HEK293T (cell line): ENCODE measurements around the gene ASB18.

Experiments used
- ARNT ChIP-seq: fragments of 450-650 bp; IDR thresholded peaks from 2 replicates; pipeline ENCODE4 v1.6.1; 2017; ENCODE audit warnings: mild to moderate bottlenecking
- BHLHE40 ChIP-seq: fragments of 450-650 bp; IDR thresholded peaks from 2 replicates; pipeline ENCODE4 v1.6.1; 2016; ENCODE audit warnings: mild to moderate bottlenecking, moderate library complexity, borderline replicate concordance
- ELF4 ChIP-seq: fragments of 450-650 bp; IDR thresholded peaks from 2 replicates; pipeline ENCODE4 v1.6.1; 2017; ENCODE audit warnings: antibody characterized with exemption
- FOXM1 ChIP-seq: fragments of 450-650 bp; IDR thresholded peaks from 2 replicates; pipeline ENCODE4 v1.6.1; 2017; ENCODE audit warnings: mild to moderate bottlenecking, borderline replicate concordance
- HDGF ChIP-seq: fragments of 450-650 bp; IDR thresholded peaks from 2 replicates; pipeline ENCODE4 v1.6.1; 2017; ENCODE audit warnings: antibody characterized with exemption, borderline replicate concordance
- SP1 ChIP-seq: fragments of 450-650 bp; IDR thresholded peaks from 2 replicates; pipeline ENCODE4 v1.6.1; 2017

- no peak for TF ChIP-seq ELF4
- TF ChIP-seq HDGF, result no peak
- no peak for TF ChIP-seq SP1
- no peak for TF ChIP-seq ARNT
- no peak for TF ChIP-seq FOXM1
- no peak for TF ChIP-seq BHLHE40
Observed at GRCh38 chr2:236250909-236251579, 13.2 kb downstream of the ASB18 start.
